Gastrocnemius medialis (tissue), 4 donors: Measurements from ENCODE around the gene DENND1A.

Experiments used
- CTCF ChIP-seq, 5 experiments: fragments of 450-650 bp in 3 of 5; fragments of 200-600 bp in 2 of 5; sonication (generic) in 2 of 5; IDR thresholded peaks in 4 of 5; conservative IDR thresholded peaks in 1 of 5; 1 replicate in 4 of 5; 2 replicates in 1 of 5; pipeline ENCODE4 v1.5.1; 2016 to 2019; ENCODE audit warnings: antibody characterized with exemption in 5 of 5, mild to moderate bottlenecking in 3 of 5, moderate library complexity in 3 of 5
- POLR2A ChIP-seq, 2 donors: fragments of 450-650 bp; IDR thresholded peaks; one replicate each; pipeline ENCODE4 v1.6.1; 2017; ENCODE audit warnings: antibody characterized with exemption in 2 of 2, mild to moderate bottlenecking in 2 of 2, moderate library complexity in 2 of 2

- TF ChIP-seq POLR2A (IDR thresholded peaks at IDR 0.05) (no peak), CTCF (IDR thresholded peaks at IDR 0.05 in 4 of 5, conservative IDR thresholded peaks at IDR 0.05 in 1 of 5) (no peak)
Measured at GRCh38 chr9:123425261-123425821, 504.6 kb downstream of the DENND1A start.
